HS-27A (cell line): ENCODE results near the gene AKAP7.
"Not testable (repeated sequence)": the region's sequence is repeated elsewhere in the genome, so short reads cannot be mapped to it uniquely, and the experiment has no call there.

Experiments
- DNase-seq: peaks from one replicate; pipeline ENCODE4 v3.0.0-alpha.2; 2012; ENCODE audit warnings: low read depth, missing footprints

Gene AKAP7

DNA sequence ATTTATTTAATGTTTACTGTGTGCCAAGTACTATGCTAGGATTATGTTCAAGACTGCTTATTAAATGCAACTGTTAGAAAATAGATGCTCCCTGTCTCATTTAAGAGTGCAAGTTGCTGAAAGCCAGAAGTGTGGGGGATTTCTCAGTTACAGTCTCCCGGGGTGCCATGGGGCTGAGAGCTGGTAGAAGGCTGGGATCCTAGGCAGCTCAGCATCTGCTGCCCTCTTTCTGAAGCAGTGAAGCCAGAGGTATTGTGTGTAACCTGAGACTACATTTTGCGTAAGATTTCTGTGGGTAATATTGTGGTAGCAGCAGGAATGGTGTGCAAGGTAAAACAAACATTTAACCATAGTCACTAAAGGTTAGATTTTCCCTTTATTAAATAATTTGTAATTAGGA lies 120.6 kb downstream of the AKAP7 start:
- DNase-seq, result no peak

DNA sequence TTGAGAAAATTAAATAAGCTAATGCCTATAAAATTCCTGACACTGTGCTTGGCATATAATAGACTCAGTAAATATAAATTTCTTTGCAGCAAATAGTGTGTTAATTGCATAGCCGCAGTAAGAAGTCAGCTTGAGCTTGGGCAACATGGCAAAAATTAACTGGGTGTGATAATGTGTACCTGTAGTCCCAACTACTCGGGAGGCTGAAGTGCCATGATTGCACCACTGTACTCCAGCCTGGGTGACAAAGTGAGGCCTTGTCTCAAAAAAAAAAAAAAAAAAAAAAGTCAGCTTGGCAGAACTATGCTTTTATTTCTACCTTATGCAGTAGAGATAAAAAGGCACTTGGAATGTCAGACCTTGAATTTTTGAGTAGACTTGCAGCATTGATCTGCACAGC lies 121.8 kb downstream of the AKAP7 start:
- DNase-seq, result no peak

DNA sequence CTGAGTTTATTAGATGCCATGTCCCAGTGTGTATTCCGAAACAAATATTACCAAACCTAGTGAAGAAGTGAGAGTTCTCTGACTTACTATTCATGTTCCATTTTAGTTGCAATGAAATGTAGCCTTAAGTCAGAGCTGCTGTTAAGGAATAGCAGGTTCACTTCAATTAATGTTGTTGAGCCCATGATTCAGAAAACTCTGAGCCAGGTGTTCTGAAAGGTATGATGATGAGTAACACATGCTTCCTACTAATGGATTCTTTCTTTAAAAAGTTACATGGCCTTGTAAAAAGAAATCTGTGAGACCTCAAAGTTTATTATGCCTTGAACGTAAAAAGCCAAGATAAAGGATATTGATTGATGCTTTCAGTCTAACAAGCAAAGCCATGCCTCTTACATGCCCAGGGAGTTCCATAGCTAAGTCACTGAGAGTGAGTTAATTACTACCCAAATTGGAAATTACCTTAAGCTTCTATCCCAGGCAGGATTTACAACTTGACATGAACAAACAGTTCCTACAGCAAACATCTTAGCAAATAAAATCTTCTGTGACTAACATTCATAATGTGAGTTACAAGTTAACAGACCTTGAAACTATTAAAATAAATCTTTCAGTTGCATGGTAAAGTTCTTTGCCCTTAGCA lies 122.9 kb downstream of the AKAP7 start:
- DNase-seq, result no peak

DNA sequence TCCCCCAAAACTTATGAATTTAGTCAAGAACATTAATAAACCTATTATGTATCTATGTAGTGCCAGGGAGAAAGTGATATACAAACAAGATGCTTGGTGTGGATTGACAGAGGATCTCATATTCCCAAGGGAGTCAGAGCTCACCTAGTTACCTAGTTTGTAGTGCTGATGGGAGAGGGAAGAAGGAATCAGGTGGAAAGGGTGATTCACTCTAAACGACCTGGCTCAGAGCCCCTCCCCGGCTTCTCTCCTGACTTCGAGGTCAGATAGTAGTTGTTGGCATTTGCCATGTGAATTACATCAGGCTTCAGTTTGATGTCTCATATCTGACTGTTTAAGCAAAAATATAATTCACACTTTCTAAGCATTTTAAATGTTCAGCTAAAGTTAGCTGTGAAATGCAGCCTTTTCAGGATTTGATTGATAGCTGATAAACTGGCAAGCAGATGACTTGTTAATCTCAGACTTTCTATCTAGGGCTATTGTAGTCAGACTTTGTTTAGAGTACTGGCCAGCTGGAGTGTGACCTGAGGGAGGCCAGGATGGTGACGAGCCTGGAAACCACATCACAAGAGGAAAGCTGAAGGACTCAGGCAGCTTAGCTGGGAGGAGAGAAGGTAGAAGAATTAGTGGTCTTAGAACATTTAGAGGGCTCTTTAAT lies 123.7 kb downstream of the AKAP7 start:
- no peak for DNase-seq

DNA sequence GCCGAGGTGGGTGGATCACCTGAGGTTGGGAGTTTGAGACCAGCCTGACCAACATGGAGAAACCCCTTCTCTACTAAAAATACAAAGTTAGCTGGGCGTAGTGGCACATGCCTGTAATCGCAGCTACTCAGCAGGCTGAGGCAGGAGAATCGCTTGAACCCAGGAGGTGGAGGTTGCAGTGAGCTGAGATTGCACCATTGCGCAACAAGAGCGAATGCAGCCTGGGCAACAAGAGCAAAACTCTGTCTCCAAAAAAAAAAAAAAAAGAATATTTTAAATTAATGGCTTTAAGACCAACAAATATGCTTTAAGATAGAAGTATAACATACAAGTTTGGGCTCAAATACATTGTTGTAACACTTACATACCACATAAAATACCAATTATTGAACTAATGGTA lies 125.7 kb downstream of the AKAP7 start:
- not testable (repeated sequence) for DNase-seq

DNA sequence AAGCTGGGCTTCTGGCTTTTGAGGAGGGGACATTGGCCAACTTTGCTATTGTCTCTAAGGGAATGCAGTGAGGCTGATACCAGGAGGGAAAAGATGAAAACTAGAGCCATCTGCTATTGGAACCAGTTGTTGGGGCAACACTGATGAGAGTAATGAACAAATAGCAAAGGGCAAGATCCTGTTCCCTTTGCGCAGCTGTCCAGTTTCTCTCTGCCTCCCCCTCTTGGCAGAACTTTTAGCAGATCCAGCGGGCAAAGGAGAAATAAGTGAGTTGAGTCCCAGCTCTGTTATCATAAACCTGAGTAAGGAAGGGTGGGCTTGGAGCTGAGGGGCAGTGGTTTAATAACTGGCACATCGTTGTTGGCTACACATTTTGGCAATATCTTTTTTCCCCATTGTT lies 126.8 kb downstream of the AKAP7 start:
- DNase-seq, result no peak

DNA sequence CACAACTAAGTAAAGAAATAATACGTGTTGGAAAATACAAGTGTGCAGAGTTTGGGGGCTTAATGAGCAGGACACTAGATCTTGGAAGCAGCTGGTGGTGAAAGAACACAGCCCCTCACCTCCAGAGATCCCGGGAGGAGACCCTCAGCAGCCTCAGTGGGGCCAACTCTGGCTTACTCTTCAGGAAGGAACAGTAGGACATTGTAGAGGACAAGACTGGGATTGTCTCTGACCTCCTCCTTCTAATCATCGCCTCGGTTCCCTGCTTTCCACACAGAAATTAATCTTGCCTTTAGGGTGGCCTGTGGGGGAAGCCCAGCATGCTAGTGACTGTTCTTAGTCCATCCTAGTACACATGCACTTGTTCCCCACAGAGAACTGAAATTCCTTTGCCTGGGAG lies 130.7 kb downstream of the AKAP7 start:
- DNase-seq, result no peak

DNA sequence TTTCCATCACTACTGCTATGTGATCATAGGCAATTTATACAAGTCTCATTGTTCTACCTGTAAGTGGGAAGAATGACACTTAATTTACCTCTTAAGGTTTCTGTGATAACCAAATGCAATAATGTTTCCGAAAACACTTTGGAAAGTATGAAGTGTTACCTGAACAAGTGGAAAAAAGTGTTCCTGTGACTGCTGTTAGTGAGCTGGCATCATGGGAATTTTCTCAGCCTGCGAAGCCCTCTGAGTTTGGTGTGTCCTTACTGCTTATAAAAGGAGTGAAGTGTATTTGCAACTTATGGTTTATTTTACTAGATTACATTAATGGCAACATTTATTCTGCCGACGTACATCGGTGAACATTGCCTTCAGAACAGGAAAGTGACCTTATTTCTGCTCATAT lies 133.0 kb downstream of the AKAP7 start:
- no peak for DNase-seq

DNA sequence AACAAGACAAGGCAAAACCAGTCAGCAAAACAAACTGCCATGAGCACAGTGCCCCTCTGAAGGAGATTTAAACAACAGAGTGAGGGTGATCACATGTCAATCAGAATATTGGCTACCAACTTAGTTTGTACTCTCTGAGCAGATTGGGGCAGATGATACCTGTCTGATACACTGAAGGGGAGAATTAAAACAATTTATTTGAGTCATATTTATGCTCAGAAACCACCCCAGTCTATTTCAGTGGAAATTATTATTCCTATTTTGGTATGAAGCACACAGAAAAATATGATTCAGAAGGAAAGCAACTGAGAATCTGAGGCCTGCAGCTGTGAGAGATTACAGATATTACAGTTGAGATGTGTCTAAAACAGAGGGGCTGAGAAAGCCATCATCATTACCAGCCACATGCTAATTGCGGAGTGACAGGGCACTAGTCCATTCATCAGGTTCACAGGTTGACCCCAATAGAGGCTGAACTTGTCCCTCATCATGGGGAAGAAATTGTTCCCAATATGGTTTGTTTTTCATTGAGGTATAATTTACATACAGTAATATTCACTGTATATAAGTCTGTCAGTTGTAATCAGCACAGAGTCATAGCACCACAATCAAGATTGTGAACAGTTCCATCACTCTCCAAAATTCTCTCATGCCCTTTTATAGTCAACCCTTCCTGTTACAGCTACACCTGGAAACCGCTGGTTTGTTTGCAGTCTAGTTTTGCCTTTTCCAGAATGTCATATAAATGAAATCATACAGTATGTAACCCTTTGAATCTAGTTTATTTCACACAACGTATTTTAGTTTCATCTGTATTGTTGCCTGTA lies 134.5 kb downstream of the AKAP7 start:
- no peak for DNase-seq

DNA sequence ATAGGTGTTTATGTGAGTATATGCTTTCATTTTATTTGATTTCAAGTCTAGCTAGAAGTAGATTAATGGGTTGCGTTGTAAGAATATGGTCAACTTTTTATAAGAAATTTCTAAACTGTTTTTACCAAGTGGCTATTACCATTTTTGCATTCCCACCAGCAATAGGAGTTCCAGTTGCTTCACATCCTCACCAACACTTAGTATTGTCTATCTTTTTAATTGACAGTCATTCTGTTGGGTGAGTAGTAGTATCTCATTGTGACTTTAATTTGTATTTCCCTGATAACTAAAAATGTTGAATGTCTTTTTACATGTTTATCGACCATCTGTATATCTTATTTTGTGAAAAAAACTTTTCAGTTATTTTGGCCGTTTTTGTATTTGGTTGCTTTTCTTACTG lies 135.3 kb downstream of the AKAP7 start:
- no peak for DNase-seq

DNA sequence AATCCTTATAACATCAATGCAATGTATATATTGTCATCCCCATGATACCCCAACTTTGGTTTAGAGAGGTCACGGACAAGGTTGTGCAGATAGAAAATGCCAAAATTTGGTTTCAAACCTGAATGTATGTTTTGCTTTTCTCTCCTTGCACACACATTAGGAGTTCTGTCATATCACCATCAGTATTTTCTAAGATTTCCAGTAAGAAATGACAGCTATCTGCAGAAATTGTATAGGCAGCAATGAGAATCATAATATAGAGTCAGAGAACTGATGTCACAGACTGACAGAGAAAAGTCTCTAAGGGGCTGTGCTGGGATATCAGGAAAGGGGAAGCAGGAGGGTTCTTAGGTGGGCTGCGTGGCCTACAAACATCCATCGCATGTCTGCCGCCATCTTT lies 140.0 kb downstream of the AKAP7 start:
- DNase-seq, result no peak

DNA sequence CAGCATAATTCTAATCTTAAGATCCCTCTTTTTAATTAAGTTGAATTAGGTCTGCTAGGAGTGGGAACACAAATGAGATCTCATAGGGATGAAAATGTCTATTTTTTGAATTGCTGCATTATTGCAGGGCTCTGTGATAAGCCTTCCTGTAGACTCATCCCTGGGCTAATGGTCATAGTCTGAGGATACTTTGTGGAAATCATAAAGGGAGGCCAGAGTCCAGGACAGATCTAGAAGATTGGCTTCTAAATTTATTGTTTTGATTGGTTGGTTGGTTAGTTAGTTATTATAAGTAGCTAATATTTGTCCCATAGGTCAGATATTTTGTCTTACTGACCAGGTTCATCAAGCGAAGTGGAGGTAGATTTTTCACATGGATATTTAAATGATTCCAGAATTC lies 142.3 kb downstream of the AKAP7 start:
- DNase-seq, result no peak

DNA sequence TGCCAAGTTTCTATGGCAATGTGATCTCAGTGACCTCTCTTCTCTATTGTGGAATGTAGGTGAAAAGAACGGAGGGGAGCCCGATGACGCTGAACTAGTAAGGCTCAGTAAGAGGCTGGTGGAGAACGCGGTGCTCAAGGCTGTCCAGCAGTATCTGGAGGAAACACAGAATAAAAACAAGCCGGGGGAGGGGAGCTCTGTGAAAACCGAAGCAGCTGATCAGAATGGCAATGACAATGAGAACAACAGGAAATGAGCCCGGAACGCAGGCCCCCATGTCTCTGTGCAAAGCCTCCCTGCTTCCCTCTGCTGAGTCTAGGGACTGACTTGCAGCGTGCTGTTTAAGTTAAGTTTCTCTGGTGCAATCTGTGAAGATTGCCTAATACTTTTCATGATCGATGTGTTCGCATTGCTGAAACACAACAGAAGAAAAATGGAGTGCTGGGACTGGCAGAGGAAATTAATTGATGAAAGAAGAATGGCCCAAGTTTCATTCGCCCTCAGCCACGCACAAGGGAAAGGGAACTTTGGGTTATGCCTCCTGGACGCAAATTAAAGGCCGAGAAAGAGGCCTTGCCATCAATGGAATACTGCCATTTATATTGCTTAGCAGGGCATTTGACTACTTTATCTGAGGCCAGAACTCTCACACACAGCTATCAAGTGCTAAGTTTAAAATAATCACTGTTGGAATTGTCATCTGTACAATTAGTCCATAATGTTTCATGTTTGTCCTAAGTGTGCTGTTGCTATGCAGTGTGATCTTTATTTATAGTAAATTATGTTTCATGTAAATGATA lies 146.4 kb downstream of the AKAP7 start:
- DNase-seq, result no peak

DNA sequence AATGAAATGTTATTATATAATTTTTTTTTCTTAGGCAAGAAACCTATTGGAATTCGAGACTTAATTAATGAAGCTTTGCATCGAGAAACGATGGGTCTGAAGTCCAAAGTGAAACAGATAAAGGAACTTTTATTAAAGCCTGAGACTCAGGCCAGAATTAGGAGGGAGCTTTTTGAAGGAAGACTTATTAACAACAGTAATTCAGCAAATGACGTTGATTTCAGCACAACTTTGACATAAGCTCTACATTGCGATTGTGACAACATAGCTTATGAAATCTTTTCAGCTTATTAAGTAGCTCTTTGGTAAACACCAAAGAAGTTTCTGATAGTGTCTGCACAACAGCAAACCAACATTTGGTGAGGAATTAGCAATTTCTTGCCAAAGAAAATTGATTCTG lies 147.1 kb downstream of the AKAP7 start:
- DNase-seq, result no peak

DNA sequence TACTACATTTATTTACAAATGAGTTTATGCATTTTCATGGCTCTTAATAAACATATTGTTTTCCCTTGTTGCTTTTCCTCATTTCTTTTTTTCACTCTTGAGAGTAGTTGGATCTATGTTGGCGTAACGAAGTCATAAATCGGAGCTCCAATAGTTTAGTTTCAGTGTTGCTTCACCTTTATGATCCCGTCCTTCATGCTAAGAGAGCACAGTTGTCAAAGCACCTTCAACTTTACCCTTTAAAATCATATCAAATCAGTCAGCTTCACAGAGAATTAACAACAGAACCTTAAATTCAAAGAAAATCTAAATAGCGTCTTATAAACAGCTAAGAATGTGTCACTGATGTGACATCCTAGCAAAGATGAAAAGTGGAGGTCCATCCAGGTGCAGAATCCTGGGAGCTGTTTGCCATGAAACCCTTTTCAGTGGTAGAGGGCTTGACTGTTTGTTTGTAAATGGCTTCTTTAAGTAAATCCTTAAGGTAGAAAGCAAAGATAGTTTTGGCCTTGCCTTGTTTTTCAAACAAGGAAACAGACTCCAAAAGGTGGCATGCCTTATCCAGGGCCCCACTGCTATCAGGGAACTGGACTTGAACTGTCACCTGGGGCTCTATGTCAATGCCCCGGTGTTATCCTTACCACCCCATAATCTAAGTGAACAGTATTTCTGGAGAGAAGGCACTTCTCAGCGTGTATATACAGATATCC lies 148.4 kb downstream of the AKAP7 start:
- DNase-seq, result no peak

DNA sequence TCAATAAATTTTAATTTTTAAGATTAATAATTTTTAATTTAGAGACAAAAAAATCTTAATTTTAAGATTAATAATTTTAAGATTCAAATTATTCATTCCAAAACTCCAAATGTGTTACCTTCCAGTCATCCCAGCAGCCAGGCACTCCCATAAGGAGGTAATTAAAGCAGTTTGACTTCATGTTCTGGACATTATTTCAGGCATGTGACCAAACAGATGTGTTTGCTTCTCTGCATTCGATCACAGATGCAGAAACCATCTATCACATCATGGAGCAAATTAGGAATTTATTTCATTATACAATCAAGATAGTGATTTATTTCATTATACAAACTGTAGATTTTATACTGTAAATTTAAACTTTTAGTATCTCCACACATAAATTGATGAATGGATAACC lies 150.3 kb downstream of the AKAP7 start:
- no peak for DNase-seq

DNA sequence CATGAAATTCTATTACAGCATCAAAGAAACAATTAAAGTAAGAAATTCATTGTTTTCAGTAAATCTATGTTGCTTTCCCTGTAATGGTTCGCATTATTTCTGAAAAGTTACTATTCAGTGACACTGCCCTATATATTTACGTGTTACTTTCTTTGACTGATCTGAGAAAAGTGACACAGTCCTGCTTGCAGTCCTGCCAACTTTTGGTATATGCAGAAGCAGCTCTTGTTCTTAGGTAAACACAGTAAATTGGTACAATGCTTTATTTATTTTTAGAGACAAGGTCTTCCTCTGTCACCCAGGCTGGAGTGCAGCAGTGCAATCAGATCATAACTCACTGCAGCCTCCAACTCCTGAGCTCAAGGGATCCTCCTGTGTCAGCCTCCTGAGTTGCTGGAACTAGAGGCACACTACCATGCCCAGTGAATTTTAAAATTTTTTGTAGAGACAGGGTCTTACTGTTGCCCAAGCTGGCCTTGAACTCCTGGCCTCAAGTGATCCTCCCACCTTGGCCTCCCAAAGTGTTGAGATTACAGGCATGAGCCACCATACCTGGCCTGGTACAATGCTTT lies 151.3 kb downstream of the AKAP7 start:
- DNase-seq, result no peak

DNA sequence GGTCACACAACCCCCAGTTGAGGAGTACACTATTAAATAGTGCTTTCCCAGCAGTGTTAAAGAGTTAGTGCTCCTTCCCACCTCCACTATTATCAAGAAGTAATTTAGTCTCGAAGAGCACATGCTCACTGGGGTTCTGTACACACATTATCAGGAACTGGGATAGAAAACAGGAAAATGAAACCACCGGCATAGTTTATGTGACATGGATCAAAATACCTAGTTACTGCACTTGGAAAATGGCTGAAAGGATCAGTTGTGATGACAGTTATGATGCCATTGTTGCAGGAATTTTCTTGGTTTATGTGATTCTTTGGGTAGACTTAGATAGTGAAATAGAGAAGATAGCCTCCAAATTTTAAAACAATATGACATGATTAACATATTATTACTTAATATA lies 152.9 kb downstream of the AKAP7 start:
- no peak for DNase-seq

DNA sequence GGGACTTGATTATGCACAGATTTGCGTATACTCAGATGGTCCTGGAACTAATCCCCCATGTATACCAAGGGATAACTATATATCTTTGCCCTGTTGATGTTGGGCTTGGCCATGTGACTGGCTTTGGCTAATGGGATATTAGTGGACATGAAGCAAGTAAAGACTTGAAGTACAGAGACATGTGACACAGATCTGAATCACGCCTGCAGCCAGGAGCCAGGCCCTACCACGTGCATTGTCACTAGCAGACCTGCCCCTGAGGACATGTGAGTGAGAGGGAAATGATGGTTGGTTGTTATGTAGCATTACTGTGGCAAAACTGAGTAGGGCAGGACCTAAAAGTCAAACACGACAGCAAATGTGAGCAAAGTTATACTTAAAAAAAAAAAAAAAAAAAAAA lies 155.7 kb downstream of the AKAP7 start:
- DNase-seq, result no peak

DNA sequence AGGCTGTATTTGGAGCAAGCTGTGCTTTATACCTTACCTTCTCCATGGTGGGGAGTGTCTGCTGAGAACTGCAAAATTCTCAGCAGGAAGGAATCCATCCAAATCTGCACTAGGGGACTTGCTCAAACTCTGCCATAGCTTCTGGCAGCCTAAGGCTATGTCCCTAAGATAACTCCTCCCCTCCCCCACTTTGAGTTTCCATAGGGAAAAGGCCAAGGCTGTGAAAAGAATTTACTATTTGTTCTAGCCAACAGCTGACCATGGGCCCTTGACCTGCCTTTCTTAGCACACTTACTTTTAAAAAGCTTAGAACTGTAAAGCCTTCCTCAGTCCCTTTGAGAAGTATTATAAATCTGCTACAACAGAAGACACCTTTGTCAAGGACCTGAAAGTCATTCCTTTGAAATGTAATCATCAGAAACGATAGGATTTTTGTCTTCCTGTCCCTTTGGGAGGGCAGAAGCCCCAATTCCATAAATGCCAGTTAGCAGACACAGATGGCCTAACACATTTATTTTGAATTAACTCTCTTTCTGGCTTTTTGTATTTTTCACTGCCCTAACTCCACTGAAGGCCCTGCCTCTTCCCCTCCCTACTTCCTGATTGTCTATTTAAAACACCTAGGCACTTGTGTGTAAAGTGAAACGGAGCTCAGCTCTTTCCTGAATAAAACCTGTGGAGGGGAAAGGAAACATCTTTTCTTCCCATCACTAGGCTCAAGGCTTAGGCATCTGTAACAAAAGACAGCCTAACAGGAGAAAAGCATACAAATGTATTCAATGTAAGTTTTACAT lies 157.1 kb downstream of the AKAP7 start:
- DNase-seq, result no peak

DNA sequence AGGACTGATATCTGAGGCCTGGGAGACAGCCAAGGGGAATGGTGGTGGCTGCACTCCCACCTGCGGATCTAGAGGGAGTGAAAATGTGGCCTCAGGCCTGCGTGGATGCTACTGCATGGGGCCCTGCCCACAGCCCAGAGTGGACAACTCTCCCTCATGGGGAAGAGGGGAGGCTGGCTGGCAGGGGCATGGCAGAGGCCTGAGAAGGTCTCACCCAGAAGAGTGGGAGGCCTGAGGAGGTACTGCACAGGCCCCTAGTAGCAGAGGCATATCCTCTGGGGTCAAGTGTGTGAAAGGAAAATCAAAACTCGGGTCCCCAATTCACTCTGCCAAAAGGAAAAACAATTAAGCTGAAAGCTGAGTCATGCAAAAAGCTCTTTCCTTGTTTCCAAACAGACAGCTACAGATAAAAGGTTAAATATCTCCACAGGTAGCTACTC lies 158.2 kb downstream of the AKAP7 start:
- no peak for DNase-seq
